ENCODE measurements around the gene KCNQ5.

Gene KCNQ5

GRCh38 chr6:72857791-72858585 is 236.1 kb downstream of the KCNQ5 start:
- H3K27me3 ChIP-seq (ENCODE audit: control insufficient read depth, low read length), result no peaks in the 10 kb centered on the region
- H3K9me3 ChIP-seq (ENCODE audit: control insufficient read depth, insufficient read depth, low read length), result no peaks in the 10 kb centered on the region
- no peak for TF ChIP-seq CTCF (IDR thresholded peaks at IDR 0.05; ENCODE audit: low read depth, low read length, poor library complexity, severe bottlenecking)
- TF ChIP-seq EZH2phosphoT487 (IDR thresholded peaks at IDR 0.05; ENCODE audit: borderline replicate concordance, low read length), result no peak

GRCh38 chr6:72861059-72861458 is 239.2 kb downstream of the KCNQ5 start:
- no peak overlapping the region for H3K27ac ChIP-seq (ENCODE audit: low read depth, low read length)
- no peaks in the 10 kb centered on the region for H3K9me3 ChIP-seq (ENCODE audit: control insufficient read depth, insufficient read depth, low read length)
- peaks cover 11% of the 10 kb centered on the region for H3K4me1 ChIP-seq (ENCODE audit: control insufficient read depth, low read length)
- H3K9me2 ChIP-seq (replicated peaks; ENCODE audit: control insufficient read depth, low read length), result no peaks in the 10 kb centered on the region
- H3K79me2 ChIP-seq (ENCODE audit: control insufficient read depth, low read length), result peaks cover 30% of the 10 kb centered on the region
- TF ChIP-seq CTCF (IDR thresholded peaks at IDR 0.05; ENCODE audit: low read depth, low read length, poor library complexity, severe bottlenecking), result no peak
- TF ChIP-seq EZH2phosphoT487 (IDR thresholded peaks at IDR 0.05; ENCODE audit: borderline replicate concordance, low read length), result no peak
- H3K36me3 ChIP-seq (ENCODE audit: control insufficient read depth, low read length), result 0 out of 2 replicates have a peak, but pooled peaks cover 2% of the 10 kb centered on the region
- no peaks in the 10 kb centered on the region for H3K27me3 ChIP-seq (ENCODE audit: control insufficient read depth, low read length)
- no peak overlapping the region for H3K4me3 ChIP-seq (ENCODE audit: low read length)
- H3F3A ChIP-seq (ENCODE audit: control insufficient read depth, insufficient read depth), result no peaks in the 10 kb centered on the region
- H4K20me1 ChIP-seq (ENCODE audit: control insufficient read depth, insufficient read depth, low read depth, low read length), result no peaks in the 10 kb centered on the region
- H3K4me2 ChIP-seq (ENCODE audit: low read length), result no peak overlapping the region

More at GRCh38 chr6:72857791-72858585, 236.1 kb downstream of the KCNQ5 start:
- Histone ChIP-seq H3K4me2 (ENCODE audit: low read length) (no peak overlapping the region), H3K9me2 (replicated peaks; ENCODE audit: control insufficient read depth, low read length) (no peaks in the 10 kb centered on the region), H3F3A (ENCODE audit: control insufficient read depth, insufficient read depth) (no peaks in the 10 kb centered on the region), H3K27ac (ENCODE audit: low read depth, low read length) (no peak overlapping the region), H3K4me1 (ENCODE audit: control insufficient read depth, low read length) (peaks cover 11% of the 10 kb centered on the region), H4K20me1 (ENCODE audit: control insufficient read depth, insufficient read depth, low read depth, low read length) (no peaks in the 10 kb centered on the region), H3K4me3 (ENCODE audit: low read length) (no peak overlapping the region), H3K79me2 (ENCODE audit: control insufficient read depth, low read length) (peaks cover 38% of the 10 kb centered on the region), H3K36me3 (ENCODE audit: control insufficient read depth, low read length) (no peaks in the 10 kb centered on the region)

GRCh38 chr6:72861935-72862432 is 240.1 kb downstream of the KCNQ5 start:
- H3F3A ChIP-seq (ENCODE audit: control insufficient read depth, insufficient read depth), result no peaks in the 10 kb centered on the region
- peaks cover 28% of the 10 kb centered on the region for H3K79me2 ChIP-seq (ENCODE audit: control insufficient read depth, low read length)
- H3K9me3 ChIP-seq (ENCODE audit: control insufficient read depth, insufficient read depth, low read length), result no peaks in the 10 kb centered on the region
- H3K27ac ChIP-seq (ENCODE audit: low read depth, low read length), result no peak overlapping the region
- H3K4me2 ChIP-seq (ENCODE audit: low read length), result no peak overlapping the region
- no peak for TF ChIP-seq CTCF (IDR thresholded peaks at IDR 0.05; ENCODE audit: low read depth, low read length, poor library complexity, severe bottlenecking)
- no peak for TF ChIP-seq EZH2phosphoT487 (IDR thresholded peaks at IDR 0.05; ENCODE audit: borderline replicate concordance, low read length)
- peaks cover 11% of the 10 kb centered on the region for H3K4me1 ChIP-seq (ENCODE audit: control insufficient read depth, low read length)
- H3K27me3 ChIP-seq (ENCODE audit: control insufficient read depth, low read length), result no peaks in the 10 kb centered on the region
- 0 out of 2 replicates have a peak, but pooled peaks cover 2% of the 10 kb centered on the region for H3K36me3 ChIP-seq (ENCODE audit: control insufficient read depth, low read length)
- no peaks in the 10 kb centered on the region for H3K9me2 ChIP-seq (replicated peaks; ENCODE audit: control insufficient read depth, low read length)
- H3K4me3 ChIP-seq (ENCODE audit: low read length), result no peak overlapping the region
- H4K20me1 ChIP-seq (ENCODE audit: control insufficient read depth, insufficient read depth, low read depth, low read length), result no peaks in the 10 kb centered on the region

Measured in DOHH2 (cell line).